Colonic mucosa (tissue), 4 donors: Measurements from ENCODE around the gene NELFB. TPM values are rescaled to one million over a fixed set of nuclear protein-coding genes. Genes with fewer than 3 reads are reported as not detected.

Experiments
- DNase-seq: peaks from one replicate; pipeline ENCODE4 v3.0.0-alpha.2; 2020
- H3K27ac ChIP-seq: fragments of 200-600 bp; one replicate; pipeline ENCODE4 v1.8.0; 2021
- H3K27me3 ChIP-seq: fragments of 200-600 bp; one replicate; pipeline ENCODE4 v1.8.0; 2021
- H3K36me3 ChIP-seq: fragments of 200-600 bp; one replicate; pipeline ENCODE4 v1.8.0; 2021
- H3K4me1 ChIP-seq: fragments of 200-600 bp; one replicate; pipeline ENCODE4 v1.8.0; 2021; ENCODE audit warnings: mild to moderate bottlenecking
- H3K4me3 ChIP-seq: fragments of 200-600 bp; one replicate; pipeline ENCODE4 v1.8.0; 2021
- H3K9ac ChIP-seq, 2 donors: one replicate each; pipeline ENCODE4 v1.7.0; 2013; ENCODE audit warnings: control low read depth in 2 of 2, low read depth in 2 of 2, low read length in 2 of 2
- H3K9me3 ChIP-seq: fragments of 200-600 bp; one replicate; pipeline ENCODE4 v1.8.0; 2021
- intact Hi-C: fragments of 100-400 bp; cut with DNase I; formaldehyde crosslinking; loops from one replicate; pipeline ENCODE4 v1.14.1; 2022
- total RNA-seq, 2 donors: library from RNA; stranded (reverse); fragmentation: NEBNext Ultra II Directional in 1 of 2; extraction: Animal tissue kit (Norgen Biotek cat#: 25700) in 1 of 2; gene quantifications; one replicate each; pipeline ENCODE4 v1.2.1, GENCODE V29; 2021
- TF ChIP-seq, protein P1 (sequence below): fragments of 200-600 bp; IDR thresholded peaks from one replicate; pipeline ENCODE4 v1.8.0; 2022; ENCODE audit warnings: antibody characterized with exemption, mild to moderate bottlenecking
- donor health status: healthy.
- donor health status: DM: no; HTN: no; CAD: no.
- donor health status: DM: no; HTN: no; CAD: no.

The NELFB gene
- total RNA-seq, 2 donors from 2014 or later, result 62.1 to 87.1 TPM

DNA sequence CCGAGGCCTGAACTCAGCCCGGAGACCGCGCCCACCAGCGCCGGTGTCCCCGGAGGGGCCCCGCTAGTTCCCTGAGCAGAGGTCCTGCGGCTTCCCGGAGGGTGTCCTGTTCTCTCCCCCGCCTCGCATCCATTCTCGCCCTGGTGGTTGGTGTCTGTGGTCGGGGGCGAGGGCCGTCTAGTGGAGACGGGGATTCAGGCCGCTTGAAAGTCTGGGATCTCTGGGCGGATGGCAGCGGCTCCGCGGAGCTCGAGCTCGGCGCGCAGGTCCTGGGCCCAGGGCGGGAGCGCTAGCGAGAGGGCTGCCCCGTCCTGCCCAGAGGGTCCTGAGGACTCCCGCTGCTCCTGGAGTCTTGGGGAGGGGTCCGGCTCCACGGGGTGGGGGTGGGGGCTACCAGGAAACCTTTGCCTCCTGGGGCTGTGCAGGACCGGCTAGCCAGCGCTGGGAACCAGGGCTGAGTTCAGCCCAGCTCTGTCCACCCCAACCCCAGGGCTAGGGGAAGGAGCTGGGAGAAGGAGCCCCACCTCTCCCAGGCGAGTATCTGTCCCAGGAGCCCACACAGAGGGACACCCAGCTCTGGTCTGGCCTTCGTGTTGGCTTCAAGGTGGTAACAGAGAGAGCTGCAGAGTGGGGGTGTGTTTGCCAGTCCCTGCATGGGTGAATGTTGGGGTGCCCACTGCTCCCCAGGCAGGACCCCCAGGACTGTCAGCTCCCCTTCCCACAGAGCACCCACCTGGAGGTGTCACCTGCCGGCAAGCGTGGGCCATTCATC lies 26.4 kb downstream of the NELFB start:
- no peaks in the 10 kb centered on the region for H3K36me3 ChIP-seq
- DNase-seq, result no peak
- intact Hi-C loops, result no loop called here

DNA sequence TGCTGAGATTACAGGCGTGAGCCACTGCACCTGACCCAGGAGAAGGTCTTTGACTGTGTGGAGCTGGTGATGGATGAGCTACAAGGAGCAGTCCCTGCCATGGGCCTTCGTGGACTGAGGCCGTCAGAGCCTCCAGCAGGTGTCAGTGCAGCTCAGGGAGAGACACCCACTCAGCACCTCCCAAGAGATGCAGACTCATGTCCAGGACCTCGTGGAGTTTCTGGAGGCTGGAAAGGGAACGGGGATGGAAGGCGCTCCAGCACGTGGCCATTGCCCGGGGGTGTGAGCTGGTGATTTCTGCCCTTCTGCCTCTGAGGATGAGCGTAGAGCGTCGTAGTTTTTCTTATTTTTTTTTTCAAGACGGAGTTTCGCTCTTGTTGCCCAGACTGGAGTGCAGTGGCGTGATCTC lies 31.9 kb downstream of the NELFB start:
- no peak overlapping the region for H3K4me3 ChIP-seq
- no peaks in the 10 kb centered on the region for H3K4me1 ChIP-seq
- H3K27ac ChIP-seq, result no peak overlapping the region
- TF ChIP-seq, protein P1, sequence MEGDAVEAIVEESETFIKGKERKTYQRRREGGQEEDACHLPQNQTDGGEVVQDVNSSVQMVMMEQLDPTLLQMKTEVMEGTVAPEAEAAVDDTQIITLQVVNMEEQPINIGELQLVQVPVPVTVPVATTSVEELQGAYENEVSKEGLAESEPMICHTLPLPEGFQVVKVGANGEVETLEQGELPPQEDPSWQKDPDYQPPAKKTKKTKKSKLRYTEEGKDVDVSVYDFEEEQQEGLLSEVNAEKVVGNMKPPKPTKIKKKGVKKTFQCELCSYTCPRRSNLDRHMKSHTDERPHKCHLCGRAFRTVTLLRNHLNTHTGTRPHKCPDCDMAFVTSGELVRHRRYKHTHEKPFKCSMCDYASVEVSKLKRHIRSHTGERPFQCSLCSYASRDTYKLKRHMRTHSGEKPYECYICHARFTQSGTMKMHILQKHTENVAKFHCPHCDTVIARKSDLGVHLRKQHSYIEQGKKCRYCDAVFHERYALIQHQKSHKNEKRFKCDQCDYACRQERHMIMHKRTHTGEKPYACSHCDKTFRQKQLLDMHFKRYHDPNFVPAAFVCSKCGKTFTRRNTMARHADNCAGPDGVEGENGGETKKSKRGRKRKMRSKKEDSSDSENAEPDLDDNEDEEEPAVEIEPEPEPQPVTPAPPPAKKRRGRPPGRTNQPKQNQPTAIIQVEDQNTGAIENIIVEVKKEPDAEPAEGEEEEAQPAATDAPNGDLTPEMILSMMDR, result peak; percentile 48
- H3K36me3 ChIP-seq, result no peaks in the 10 kb centered on the region
- H3K9me3 ChIP-seq, result no peaks in the 10 kb centered on the region
- H3K9ac ChIP-seq, result no peak overlapping the region
- peak; percentile 78 for DNase-seq
- no peaks in the 10 kb centered on the region for H3K27me3 ChIP-seq
- intact Hi-C loops, result loop anchor here (2.0 to 5.0 kb wide), 2 partner anchors 120 to 240 kb away; no protein-coding TSS in a partner anchor

More for the DNA sequence above, 26.4 kb downstream of the NELFB start:
- Histone ChIP-seq H3K9ac (no peak overlapping the region), H3K9me3 (no peaks in the 10 kb centered on the region), H3K4me3 (no peak overlapping the region), H3K27ac (no peak overlapping the region), H3K27me3 (no peaks in the 10 kb centered on the region), H3K4me1 (peaks cover 12% of the 10 kb centered on the region)
- TF ChIP-seq, protein P1, result no peak

DNA sequence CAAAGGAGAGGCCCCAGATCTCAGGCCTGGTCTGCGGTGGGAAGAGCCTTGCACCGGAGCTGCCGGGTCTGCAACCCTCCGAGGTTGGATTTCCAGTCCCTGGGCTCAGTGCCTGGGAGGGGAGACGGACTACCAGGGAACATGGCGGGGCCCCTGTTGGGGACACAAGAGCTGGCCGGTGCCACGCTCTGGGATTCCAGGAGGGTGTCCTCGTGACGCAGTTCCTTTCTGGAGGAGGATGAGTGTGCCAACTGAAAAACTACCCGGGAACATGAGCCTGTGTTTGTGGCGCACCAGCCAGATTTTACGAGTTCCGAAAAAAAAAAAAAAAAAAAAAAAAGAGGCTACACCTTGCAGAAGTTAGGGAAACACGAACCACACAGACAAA lies 38.0 kb downstream of the NELFB start:
- Histone ChIP-seq H3K27me3 (peaks cover 4% of the 10 kb centered on the region), H3K4me1 (no peaks in the 10 kb centered on the region), H3K9me3 (no peaks in the 10 kb centered on the region), H3K9ac (peak overlapping the region in 1 of 2 donors; percentile 38), H3K27ac (peak overlapping the region; percentile 97), H3K36me3 (no peaks in the 10 kb centered on the region), H3K4me3 (no peak overlapping the region)
- TF ChIP-seq, protein P1, result no peak
- intact Hi-C loops, result no loop called here
- DNase-seq, result peak; percentile 35

DNA sequence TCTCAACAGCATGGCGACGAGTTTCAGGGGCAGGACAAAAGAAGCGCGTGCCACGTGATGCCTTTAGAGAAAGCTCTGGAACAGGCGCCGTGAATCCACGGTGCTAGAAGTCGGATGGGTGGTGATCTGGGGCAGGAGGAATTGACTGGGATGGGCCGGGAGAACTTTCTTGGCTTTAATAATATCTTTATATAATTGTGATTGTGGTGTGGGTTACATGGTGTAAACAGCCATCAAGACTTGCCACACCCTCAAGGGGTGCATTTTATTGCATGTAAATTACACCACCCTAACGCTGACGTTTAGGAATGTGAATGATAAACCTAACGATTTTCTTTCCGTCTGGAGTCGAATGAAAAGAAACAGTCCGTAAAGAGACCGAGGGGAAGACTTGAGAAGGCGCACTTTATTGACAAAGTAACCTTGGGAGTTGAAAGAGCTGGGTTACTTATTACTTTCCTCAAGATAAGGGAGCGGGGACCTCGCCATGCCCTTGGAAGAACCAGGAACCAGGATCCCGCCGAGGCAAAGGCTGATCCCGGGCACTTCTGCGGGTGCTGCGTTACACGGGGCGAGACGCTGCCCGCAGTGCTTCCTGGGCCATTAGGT lies 38.5 kb downstream of the NELFB start:
- peak; percentile 89 for DNase-seq
- H3K27me3 ChIP-seq, result peaks cover 9% of the 10 kb centered on the region

DNA sequence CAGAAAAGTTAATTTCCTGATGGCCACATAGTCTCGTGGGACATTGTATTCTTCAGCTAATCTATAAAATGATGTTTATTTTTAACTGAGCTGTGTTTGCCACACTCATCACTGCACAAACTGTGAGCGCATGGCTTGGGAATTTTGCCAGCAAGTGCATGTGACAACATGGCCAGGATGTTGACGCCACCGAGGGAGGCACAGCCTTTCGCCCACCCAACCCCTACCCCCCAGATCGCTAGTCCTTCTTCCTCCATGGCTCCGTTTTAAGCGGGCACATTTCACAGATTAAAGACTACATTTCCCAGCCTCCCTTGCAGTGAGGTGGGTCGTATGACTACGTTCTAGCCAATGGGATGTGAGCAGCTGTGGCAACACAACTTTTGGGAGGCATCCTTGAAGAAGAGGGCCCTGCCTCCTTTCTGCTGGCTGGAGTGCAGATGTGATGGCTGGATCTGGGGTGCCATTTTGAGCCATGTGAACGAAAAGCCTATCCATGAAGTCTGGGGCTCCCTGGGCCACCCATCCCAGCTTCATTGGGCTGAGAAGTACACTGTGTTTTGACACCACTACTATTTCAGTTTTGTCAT lies 39.1 kb downstream of the NELFB start:
- no peak overlapping the region for H3K4me3 ChIP-seq
- peak overlapping the region; percentile 97 for H3K27ac ChIP-seq
- peaks cover 14% of the 10 kb centered on the region for H3K27me3 ChIP-seq
- no peaks in the 10 kb centered on the region for H3K9me3 ChIP-seq
- no peaks in the 10 kb centered on the region for H3K36me3 ChIP-seq
- DNase-seq, result peak; percentile 76
- H3K4me1 ChIP-seq, result no peaks in the 10 kb centered on the region
- intact Hi-C loops, result no loop called here
- TF ChIP-seq, protein P1, result no peak
- H3K9ac ChIP-seq, result peak overlapping the region; percentile 69 to 81

More for the DNA sequence above, 38.5 kb downstream of the NELFB start:
- H3K36me3 ChIP-seq, result no peaks in the 10 kb centered on the region
- TF ChIP-seq, protein P1, result no peak
- H3K27ac ChIP-seq, result peak overlapping the region; percentile 97
- H3K9ac ChIP-seq, result peak overlapping the region in 1 of 2 donors; percentile 69
- no peaks in the 10 kb centered on the region for H3K4me1 ChIP-seq
- H3K9me3 ChIP-seq, result no peaks in the 10 kb centered on the region
- H3K4me3 ChIP-seq, result no peak overlapping the region
- intact Hi-C loops, result no loop called here
